HEK293 (cell line): ENCODE measurements around the gene VCPKMT.

Source experiments
- CTCF ChIP-seq: fragments of 450-650 bp; formaldehyde crosslinking; IDR thresholded peaks from 2 replicates; pipeline ENCODE4 v1.5.1; 2016; ENCODE audit warnings: missing biosample characterization, missing genetic modification characterization
- MZF1 ChIP-seq: fragments of 450-650 bp; formaldehyde crosslinking; IDR thresholded peaks from 2 replicates; pipeline ENCODE4 v1.5.1; 2017; ENCODE audit warnings: missing biosample characterization, missing genetic modification characterization, borderline replicate concordance
- PATZ1 ChIP-seq: fragments of 450-650 bp; formaldehyde crosslinking; IDR thresholded peaks from 2 replicates; pipeline ENCODE4 v1.5.1; 2016; ENCODE audit warnings: missing biosample characterization, missing genetic modification characterization
- REST ChIP-seq: fragments of 450-650 bp; formaldehyde crosslinking; IDR thresholded peaks from 2 replicates; pipeline ENCODE4 v1.5.1; 2016; ENCODE audit warnings: missing biosample characterization, missing genetic modification characterization
- ZNF138 ChIP-seq: fragments of 450-650 bp; formaldehyde crosslinking; IDR thresholded peaks from 2 replicates; pipeline ENCODE4 v1.5.1; 2016; ENCODE audit warnings: missing biosample characterization, missing genetic modification characterization, borderline replicate concordance
- ZNF19 ChIP-seq: fragments of 450-650 bp; formaldehyde crosslinking; IDR thresholded peaks from 2 replicates; pipeline ENCODE4; 2016; ENCODE audit warnings: missing biosample characterization, missing genetic modification characterization, low read depth
- ZNF24 ChIP-seq: fragments of 450-650 bp; formaldehyde crosslinking; IDR thresholded peaks from 2 replicates; pipeline ENCODE4 v1.5.1; 2016; ENCODE audit warnings: missing biosample characterization, missing genetic modification characterization
- ZNF274 ChIP-seq, 2 experiments: fragments of 200-500 bp in 1 of 2; fragments of 450-650 bp in 1 of 2; sonication (Bioruptor generic) in 1 of 2; formaldehyde crosslinking in 1 of 2; IDR thresholded peaks; 2 replicates each; pipeline versions ENCODE4 v1.5.1 to v1.6.1; 2014 to 2016; ENCODE audit warnings: borderline replicate concordance in 1 of 2, inconsistent platforms in 1 of 2, low read length in 1 of 2, missing biosample characterization in 1 of 2, missing genetic modification characterization in 1 of 2
- ZNF623 ChIP-seq: fragments of 450-650 bp; formaldehyde crosslinking; IDR thresholded peaks from 2 replicates; pipeline ENCODE4 v1.5.1; 2016; ENCODE audit warnings: missing biosample characterization, missing genetic modification characterization
- ZNF692 ChIP-seq: fragments of 450-650 bp; formaldehyde crosslinking; IDR thresholded peaks from 2 replicates; pipeline ENCODE4 v1.5.1; 2016; ENCODE audit warnings: missing biosample characterization, missing genetic modification characterization
- ZNF707 ChIP-seq: fragments of 450-650 bp; formaldehyde crosslinking; IDR thresholded peaks from 2 replicates; pipeline ENCODE4 v1.5.1; 2016; ENCODE audit warnings: missing biosample characterization, missing genetic modification characterization
- ZSCAN16 ChIP-seq: fragments of 450-650 bp; formaldehyde crosslinking; IDR thresholded peaks from 2 replicates; pipeline ENCODE4 v1.5.1; 2016; ENCODE audit warnings: missing biosample characterization, missing genetic modification characterization
- ZSCAN18 ChIP-seq: fragments of 450-650 bp; formaldehyde crosslinking; IDR thresholded peaks from 2 replicates; pipeline ENCODE4 v1.5.1; 2016; ENCODE audit warnings: missing biosample characterization, missing genetic modification characterization

GRCh38 chr14:50107850-50108249 is 8.5 kb downstream of the VCPKMT start:
- TF ChIP-seq REST (tag by site-specific recombination) (no peak), CTCF (tag by site-specific recombination) (no peak), ZNF623 (tag by site-specific recombination) (no peak), MZF1 (tag by site-specific recombination) (no peak), ZNF692 (tag by site-specific recombination) (no peak), ZSCAN18 (no peak), ZSCAN16 (no peak), ZNF707 (tag by site-specific recombination) (no peak), PATZ1 (tag by site-specific recombination) (no peak), ZNF138 (tag by site-specific recombination) (no peak), ZNF274 (IDR thresholded peaks at IDR 0.05; ENCODE audit: low read length) (no peak), ZNF274 (tag by site-specific recombination; IDR thresholded peaks at IDR 0.05; ENCODE audit: borderline replicate concordance) (no peak), ZNF24 (tag by site-specific recombination) (no peak), ZNF19 (tag by site-specific recombination) (no peak)
